ENCODE measurements around the gene NHP2. TPM values are rescaled to one million over a fixed set of nuclear protein-coding genes. Genes with fewer than 3 reads are reported as not detected.
"Not testable (repeated sequence)": the region's sequence is repeated elsewhere in the genome, so short reads cannot be mapped to it uniquely, and the experiment has no call there.

Gene NHP2
- polyA plus RNA-seq, 3 donors, result 119 to 208 (median 201) TPM

DNA sequence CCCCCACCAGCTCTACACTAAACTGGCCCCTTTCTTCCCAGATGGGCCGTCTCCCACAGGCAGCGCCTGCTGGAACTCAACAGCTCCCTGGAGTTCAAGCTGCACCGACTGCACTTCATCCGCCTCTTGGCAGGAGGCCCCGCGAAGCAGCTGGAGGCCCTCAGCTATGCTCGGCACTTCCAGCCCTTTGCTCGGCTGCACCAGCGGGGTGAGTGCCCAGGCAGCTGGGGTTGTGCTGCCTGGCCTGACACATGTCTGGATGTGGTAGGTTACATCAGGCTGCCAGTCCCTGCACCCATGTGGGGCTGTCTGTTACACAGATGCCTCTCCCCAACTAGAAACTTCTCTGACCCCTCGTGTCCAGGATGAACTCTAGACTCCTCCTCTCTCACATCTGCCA, 9.8 kb downstream of the NHP2 start:
- WGBS, 3 donors, result 60 to 70% (median 68%) methylated on average over 10 of the region's 10 CpGs
- no peak overlapping the region for H3K27ac ChIP-seq (ENCODE audit: low read depth, low read length)

DNA sequence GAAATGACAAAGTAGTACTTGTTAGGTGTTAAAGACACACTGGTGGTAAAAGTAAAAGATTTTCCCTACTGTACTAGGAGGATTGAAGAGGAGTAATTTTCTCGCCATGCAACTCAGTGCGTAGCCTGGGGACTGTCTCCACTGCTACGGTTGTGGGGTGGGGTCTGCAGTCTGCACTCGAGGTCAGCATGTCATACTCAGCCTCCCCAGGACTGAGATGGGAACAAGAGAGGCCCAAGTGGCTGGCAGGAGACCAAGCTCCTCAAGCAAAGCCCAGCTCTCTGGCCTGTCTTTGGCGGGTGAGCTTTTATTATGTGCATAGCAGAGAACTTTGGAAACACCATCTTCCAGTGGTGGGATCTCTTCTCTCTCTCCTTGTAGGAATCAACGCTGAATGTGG, 10.4 kb downstream of the NHP2 start:
- no peak overlapping the region for H3K27ac ChIP-seq (ENCODE audit: low read depth, low read length)
- 81 to 83% (median 83%) methylated on average over 6 of the region's 6 CpGs for WGBS, 3 donors

DNA sequence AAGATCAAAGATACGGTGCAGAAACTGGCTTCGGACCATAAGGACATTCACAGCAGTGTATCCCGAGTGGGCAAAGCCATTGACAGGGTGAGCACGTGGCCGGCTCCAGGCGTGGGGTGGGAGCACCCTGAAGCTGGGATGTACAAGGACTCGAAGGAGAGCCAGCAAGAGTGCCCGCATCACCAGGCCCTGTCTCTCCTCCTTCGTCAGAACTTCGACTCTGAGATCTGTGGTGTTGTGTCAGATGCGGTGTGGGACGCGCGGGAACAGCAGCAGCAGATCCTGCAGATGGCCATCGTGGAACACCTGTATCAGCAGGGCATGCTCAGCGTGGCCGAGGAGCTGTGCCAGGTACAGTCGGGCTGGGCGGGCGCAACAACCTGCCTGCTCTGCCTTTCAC, 11.0 kb downstream of the NHP2 start:
- 77 to 95% (median 94%) methylated on average over 20 of the region's 20 CpGs for WGBS, 3 donors
- H3K27ac ChIP-seq (ENCODE audit: low read depth, low read length), result no peak overlapping the region

DNA sequence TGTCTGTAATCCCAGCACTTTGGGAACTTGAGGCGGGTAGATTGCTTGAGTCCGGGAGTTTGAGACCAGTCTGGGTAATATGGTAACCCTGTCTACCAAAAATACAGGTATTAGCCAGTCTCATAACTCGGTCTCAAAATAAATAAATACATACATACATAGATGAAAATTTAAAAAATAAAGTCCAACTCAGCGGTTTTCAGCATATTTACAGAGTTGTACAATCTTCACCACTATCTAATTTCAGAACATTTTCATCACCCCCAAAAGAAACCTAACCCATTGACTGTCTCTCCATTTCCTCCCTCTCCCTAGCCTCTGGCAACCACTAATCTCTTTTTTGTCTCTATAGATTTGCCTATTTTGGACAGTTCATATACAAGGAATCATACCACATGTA, 12.1 kb downstream of the NHP2 start:
- no peak overlapping the region for H3K27ac ChIP-seq (ENCODE audit: low read depth, low read length)
- 91 to 98% (median 96%) methylated on average over 4 of the region's 4 CpGs for WGBS, 3 donors

DNA sequence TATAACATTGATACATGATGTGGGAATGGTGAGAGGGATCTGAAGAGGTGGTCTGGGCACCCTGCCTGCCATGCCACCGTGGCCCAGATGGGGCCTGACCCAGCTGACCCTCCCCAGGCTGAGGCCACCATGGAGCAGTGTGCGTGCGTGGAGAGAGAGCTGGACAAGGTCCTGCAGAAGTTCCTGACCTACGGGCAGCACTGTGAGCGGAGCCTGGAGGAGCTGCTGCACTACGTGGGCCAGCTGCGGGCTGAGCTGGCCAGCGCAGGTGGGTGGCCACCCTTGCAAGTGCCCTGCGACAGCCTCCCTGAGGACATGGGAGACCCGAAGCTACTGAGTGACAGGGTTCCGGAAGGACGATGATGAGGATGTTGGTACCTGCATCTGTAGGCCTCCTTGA, 15.7 kb downstream of the NHP2 start:
- no peak overlapping the region for H3K27ac ChIP-seq (ENCODE audit: low read depth, low read length)
- 89 to 93% (median 91%) methylated on average over 12 of the region's 12 CpGs for WGBS, 3 donors

DNA sequence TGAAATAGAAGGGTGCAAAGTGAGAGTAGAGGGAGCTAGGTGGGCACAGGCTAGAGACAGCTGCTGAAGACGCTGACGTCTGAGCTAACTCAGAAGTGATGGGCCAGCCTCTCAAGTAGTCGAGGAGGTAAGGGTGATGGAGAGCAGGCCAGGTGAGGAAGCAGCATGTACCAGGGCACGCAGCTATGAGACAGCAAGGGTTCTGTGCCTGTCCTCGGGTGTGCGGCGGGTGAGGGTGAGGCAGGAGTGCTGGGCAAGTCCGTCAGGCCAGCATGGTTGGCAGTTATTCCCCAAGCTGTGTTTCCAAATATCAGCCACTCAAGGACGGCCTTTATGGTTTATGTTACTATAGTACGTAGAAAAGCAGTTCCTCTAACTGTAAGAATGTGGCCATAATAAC, 16.7 kb downstream of the NHP2 start:
- H3K27ac ChIP-seq (ENCODE audit: low read depth, low read length), result no peak overlapping the region
- 85 to 88% (median 85%) methylated on average over 10 of the region's 10 CpGs for WGBS, 3 donors

DNA sequence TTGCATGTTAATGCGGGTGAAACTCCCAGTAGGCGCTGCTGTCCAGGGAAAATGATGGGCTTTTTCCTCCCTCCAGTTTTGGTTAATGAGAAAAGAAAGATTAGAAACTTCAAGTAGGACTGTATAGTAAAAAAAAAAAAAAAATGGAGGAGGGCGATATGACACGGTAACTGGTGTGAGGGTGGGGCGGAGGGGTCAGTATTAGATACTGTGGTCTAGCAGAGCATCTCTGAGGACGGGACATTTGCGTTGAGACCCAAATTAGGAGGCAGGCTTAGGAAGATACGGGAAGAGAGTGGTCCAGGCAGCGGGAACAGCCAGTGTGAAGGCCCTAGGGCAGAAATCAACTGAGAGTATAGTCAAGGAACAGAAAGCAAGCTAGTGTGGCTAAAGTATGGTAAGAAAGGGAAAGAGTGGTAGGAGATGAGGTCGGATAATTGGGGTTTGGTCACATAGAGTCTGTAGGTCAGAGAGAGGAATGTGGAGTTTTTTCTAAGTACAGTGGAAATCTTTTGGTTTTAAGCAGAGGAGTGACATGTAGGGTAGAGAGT, 22.2 kb downstream of the NHP2 start:
- WGBS, 3 donors, result 19 to 39% (median 26%) methylated on average over 10 of the region's 10 CpGs
- no peak overlapping the region for H3K27ac ChIP-seq (ENCODE audit: low read depth, low read length)

DNA sequence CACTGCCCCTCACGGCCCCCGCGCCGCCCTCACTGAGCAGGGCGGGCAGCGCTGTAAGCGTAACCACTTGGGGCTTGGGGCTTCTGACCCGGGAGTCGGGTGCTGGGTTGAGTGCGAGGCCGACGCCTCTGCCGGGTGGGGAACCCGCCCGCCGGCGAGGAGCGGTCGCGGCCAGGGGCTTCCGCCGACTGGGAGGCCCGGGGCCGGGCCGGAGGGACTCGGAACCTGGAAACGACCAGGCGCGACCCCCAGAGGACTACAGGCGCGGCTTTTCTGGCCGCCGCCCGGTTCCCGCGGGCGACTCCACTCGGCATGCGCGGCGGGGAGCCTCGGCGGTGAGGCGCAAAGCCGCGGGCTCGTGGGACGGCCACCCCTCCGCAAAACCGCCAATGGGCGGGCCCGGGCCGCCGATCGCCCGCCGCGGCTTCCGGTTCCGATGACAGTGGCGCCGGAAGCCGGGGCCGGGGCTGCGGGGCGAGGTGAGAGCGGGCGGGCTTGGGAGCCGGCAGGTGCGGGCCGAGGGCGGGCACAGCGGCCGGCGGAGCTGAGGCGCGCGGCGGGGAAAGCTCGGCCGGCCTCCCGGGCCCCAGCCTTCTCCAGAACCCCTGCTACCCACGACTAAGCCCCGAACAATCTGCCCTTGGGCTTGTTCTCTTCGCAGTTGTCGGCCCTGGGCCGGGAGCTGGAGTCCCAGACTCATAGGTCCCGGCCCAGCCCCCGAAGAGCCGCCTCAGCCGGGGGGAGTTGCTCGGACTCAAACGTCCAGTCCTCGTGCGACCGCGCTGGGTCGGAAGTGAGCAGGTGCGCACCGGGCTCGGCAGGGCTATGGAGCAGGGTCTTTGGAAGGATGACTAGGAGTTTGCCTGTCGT, 22.9 kb downstream of the NHP2 start, which contains the start of gene RMND5B:
Gene RMND5B (plus strand): TSS at position 439 of the 870 bp plus-strand sequence. CDS start 7,106 bp downstream, outside the sequence.
- no peak within 1 kb of the TSS for H3K27ac ChIP-seq (ENCODE audit: low read depth, low read length)
- WGBS, 3 donors, result 0 to 1% (median 1%) methylated on average over 92 to 102 of the region's 102 CpGs

DNA sequence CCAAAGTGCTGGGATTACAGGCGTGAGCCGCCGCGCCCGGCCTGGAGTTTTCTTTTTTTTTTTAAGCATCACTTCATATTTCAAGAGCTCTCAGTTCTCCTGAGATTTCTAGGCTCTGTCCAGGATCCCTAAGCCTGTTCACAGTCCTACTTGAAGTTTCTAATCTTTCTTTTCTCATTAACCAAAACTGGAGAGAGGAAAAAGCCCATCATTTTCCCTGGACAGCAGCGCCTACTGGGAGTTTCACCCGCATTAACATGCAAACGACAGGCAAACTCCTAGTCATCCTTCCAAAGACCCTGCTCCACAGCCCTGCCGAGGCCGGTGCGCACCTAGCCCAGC, 23.5 kb downstream of the NHP2 start:
- 3 to 13% (median 5%) methylated on average over 11 of the region's 11 CpGs for WGBS, 3 donors
- H3K27ac ChIP-seq (ENCODE audit: low read depth, low read length), result not testable (repeated sequence)

DNA sequence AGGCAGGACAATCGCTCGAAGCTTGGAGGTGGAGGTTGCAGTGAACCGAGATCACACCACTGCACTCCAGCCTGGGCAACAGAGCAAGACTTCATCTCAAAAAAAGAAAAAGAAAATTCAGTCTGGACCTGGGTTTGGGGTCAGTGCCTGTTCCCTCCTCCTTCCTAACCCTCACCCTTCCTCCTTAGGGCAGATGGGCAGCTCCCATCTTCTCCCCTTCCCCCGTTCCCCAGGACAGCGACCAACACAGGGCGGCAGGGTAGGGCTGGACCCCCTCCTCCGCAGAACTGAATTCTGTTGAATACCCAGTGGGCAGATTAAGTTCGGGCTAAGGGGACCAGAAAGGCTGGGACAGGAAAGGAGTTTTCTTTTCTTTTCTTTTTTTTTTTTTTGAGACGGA, 24.4 kb downstream of the NHP2 start:
- H3K27ac ChIP-seq (ENCODE audit: low read depth, low read length), result no peak overlapping the region
- 91 to 92% (median 92%) methylated on average over 8 to 9 of the region's 9 CpGs for WGBS, 3 donors

DNA sequence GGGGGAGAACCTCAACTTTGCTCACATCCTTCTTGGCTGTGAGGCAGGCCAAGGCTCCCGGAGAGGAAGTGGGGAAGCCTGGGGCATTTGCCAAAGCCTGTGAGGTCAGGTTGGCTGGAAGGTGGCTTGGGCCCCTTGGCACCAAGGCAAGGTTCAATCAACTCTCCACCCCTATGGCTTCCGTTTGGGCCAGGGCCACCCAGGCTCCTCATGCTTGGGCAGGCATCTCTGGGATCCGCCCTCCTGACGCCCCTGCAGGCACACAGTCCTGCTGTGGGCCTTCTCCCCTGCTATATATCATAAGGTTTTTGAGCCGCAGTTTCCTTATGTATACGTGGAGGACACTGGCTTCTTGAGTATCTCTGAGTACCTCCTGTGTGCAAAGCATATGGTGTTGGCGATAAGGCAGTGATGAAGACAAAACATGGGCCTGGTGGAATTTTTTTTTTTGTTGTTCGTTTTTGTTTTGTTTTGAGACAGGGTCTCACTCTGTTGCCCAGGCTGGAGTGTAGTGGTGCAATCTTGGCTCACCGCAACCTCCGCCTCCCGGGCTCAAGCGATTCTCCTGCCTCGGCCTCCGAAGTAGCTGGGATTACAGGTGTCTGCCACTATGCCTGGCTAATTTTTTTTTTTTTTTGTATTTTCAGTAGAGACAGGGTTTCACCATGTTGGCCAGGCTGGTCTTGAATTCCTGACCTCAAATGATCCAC, 26.2 kb downstream of the NHP2 start:
- 63 to 78% (median 68%) methylated on average over 14 of the region's 14 CpGs for WGBS, 3 donors
- H3K27ac ChIP-seq (ENCODE audit: low read depth, low read length), result not testable (repeated sequence)

DNA sequence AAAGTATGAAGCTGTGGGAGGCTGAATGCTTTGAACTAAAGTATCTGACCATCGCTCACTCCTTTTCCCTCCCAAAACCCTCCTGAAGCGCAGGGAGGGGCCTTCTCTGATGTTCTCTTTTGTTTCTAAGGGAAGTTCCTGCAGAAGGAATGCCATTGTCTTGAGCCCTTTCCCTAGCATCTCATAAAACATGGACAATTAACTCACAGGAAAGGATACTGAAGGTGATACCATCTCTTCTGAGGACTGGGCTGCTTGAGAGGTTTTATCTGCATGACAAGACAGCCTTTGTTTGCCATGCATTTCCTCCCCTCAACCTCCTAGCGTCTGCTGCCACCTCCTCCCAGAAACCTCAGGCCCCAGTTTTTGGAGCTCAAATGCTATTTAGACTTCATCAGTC, 27.1 kb downstream of the NHP2 start:
- no peak overlapping the region for H3K27ac ChIP-seq (ENCODE audit: low read depth, low read length)
- 68 to 82% (median 73%) methylated on average over 3 of the region's 3 CpGs for WGBS, 3 donors

DNA sequence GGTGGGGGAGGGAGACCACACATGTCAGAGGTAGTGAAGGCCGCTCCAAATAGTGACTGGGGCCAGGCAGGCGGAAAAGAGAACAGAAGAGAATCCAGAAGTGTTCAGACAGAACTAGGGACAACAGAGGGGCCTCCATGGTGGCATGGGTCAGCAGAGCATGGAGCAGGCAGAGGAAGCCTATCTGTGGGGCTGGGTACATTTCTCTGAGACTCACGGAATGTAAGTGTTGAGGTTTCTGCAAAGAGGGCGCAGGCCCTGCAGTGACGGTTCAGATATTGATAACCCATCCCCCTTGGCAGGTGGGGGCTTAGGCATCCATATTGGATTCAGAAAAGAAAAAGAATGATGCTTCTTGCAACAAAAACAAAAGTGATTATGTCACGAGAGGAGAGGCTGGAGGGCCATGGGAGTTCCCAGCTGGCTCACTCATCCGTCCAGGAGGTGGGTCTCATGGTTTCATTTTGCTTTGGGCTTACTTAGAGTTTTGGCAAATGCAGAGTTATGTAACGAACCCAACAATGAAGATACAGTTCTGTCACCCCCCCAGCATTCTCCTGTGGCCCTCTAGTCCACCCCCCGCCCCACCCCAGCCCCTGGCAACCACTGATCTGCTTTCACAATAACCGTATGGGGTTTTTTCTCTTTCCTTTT, 28.3 kb downstream of the NHP2 start:
- 58 to 82% (median 61%) methylated on average over 10 of the region's 10 CpGs for WGBS, 3 donors
- H3K27ac ChIP-seq (ENCODE audit: low read depth, low read length), result no peak overlapping the region

DNA sequence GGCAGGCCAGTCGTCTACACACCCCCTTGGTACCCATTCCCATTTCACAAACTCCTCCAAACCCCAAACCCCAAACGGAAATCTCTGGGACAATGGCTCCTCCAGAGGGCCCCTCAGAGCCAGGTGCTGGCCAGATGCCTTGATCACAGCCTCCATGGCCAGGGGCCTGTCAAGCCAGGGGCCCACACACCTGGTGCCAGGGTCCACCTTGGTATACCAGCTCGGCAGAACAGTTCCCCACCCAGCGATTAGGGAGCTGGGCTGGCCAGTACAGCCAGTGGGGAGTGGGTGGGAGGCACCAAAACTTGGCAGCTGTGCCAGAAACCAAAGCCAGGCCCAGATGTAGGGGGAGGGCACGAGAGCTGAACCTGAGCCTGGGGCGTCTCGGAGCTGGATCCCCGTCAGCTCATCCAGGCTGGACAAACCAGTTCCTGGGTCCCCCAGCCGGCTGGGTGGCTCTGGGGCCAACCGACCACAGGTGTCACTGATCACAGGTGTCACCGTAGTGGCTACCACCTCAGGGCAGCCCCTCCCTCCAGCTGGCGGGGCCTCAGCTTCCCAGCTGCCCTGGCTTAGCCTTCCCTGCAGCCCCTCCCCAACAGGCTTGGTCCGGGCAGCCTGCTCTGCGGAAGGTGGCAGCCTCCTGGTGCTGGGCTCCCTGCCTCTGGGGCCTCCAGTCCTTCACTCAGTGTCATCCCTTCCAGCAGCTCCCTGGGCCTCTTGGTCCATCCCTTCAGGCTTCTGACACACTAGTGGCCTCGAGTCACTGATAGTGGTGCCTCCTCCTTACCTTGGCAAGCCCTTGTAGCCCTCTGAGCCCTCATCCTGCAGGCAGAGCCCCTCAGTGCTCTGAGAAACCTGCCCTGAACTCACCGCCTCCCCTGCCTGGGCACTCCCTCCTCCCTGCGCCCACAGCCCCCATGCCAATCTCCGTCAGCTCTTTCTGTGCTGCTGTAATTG, 29.4 kb downstream of the NHP2 start:
- WGBS, 3 donors, result 74 to 84% (median 81%) methylated on average over 17 to 18 of the region's 18 CpGs
- no peak overlapping the region for H3K27ac ChIP-seq (ENCODE audit: low read depth, low read length)

DNA sequence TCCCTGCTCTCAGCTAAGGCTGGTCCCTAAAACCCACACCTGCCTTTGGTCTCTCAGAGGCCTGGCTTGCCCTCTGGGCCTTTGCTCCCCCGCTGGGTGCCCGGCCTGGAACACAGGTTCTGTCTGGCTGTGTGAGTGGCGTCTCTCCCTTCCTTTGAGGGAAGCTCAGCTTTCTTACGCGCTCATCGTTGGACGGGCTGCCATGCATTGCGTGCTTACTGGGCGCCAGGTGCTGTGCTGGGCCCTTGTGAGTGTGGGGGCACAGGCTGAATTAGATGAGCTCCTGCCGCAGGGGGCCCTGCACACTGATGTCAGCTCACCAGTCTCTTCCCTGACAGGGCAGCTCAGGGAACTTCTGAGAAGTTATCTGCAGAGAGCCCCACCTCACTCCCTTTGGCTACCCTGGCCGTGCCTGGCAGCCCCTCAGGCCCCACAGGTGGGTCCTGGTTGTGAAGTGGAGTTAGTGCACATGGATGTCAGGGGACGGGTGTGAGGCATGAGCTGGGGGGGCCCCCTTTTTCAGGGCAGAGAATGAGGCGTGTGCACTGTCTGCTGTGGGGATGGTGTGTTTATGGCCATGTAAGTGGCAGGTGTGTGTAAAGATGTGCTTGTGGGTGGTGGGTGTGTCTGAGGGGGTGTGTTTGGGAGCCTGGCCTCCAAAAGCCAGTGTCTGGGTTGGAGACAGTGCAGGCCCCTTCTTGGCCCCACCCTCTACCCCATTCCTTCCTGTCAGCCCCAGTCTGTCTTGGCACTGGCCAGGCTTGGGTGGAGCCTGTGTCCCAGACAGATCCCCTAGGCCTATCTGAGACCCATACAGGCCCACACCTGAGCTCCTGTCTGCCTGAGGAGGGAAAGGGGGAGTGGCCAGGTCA, 30.4 kb downstream of the NHP2 start:
- no peak overlapping the region for H3K27ac ChIP-seq (ENCODE audit: low read depth, low read length)
- WGBS, 3 donors, result 88 to 95% (median 90%) methylated on average over 13 of the region's 13 CpGs

DNA sequence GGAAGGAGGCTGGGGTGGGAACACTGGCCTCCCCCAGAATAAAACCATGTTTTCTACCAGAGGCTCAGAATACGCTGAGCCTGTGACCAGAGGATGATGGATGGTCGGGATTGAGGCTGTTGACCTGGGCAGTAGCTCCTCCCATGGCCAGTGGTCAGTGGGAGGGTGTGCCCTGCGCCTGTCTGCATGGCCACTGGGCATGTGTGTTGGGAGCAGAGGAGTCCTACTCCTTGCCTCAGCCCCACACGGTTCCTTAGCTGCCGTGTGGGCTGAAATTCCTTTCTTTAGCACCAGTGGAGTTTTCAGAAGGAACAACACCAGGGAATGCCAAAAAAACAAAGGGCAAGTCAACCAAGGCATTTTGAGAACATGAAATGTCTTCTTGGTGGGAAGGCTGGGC, 31.3 kb downstream of the NHP2 start:
- no peak overlapping the region for H3K27ac ChIP-seq (ENCODE audit: low read depth, low read length)
- 80 to 92% (median 91%) methylated on average over 5 of the region's 5 CpGs for WGBS, 3 donors
